Activated T-cell treated with anti-CD3 and anti-CD28 coated beads for 1 hour (primary cell): ENCODE results near the gene CCR5AS.

Source experiments
- DNase-seq: peaks from one replicate; pipeline ENCODE4 v3.0.0-alpha.2; 2020; ENCODE audit warnings: low read depth

CCR5AS gene

GRCh38 chr3:46380471-46381221 lies 26.2 kb downstream of the CCR5AS start:
- no peak for DNase-seq

GRCh38 chr3:46378426-46378942 lies 28.4 kb downstream of the CCR5AS start:
- peak; percentile 51 for DNase-seq

GRCh38 chr3:46375814-46376213 lies 31.1 kb downstream of the CCR5AS start:
- no peak for DNase-seq

- no peak for DNase-seq
Measured at GRCh38 chr3:46375218-46375617, 31.6 kb downstream of the CCR5AS start.

- no peak for DNase-seq
Measured at GRCh38 chr3:46374755-46375154, 32.1 kb downstream of the CCR5AS start.

GRCh38 chr3:46372492-46373359 lies 34.1 kb downstream of the CCR5AS start:
- no peak for DNase-seq

- no peak for DNase-seq
Measured at GRCh38 chr3:46371519-46372340, 35.1 kb downstream of the CCR5AS start.

GRCh38 chr3:46370839-46371518 lies 35.9 kb downstream of the CCR5AS start, which contains the start of gene CCR5:
TSS of gene CCR5 (plus strand) at chr3:46370946. CDS start at chr3:46372903, 1,957 bp downstream.
- no peak for DNase-seq

- no peak for DNase-seq
Measured at GRCh38 chr3:46369675-46370132, 37.2 kb downstream of the CCR5AS start.

- DNase-seq, result no peak
Measured at GRCh38 chr3:46369151-46369550, 37.7 kb downstream of the CCR5AS start.

- DNase-seq, result peak; percentile 37
Measured at GRCh38 chr3:46368569-46368968, 38.3 kb downstream of the CCR5AS start.

GRCh38 chr3:46367811-46368210 lies 39.1 kb downstream of the CCR5AS start:
- no peak for DNase-seq

GRCh38 chr3:46365737-46366524 lies 40.9 kb downstream of the CCR5AS start:
- DNase-seq, result no peak

- no peak for DNase-seq
Measured at GRCh38 chr3:46365041-46365440, 41.8 kb downstream of the CCR5AS start.

GRCh38 chr3:46361408-46362283 lies 45.2 kb downstream of the CCR5AS start:
- DNase-seq, result no peak

- no peak for DNase-seq
Measured at GRCh38 chr3:46360907-46361306, 46.0 kb downstream of the CCR5AS start.

- no peak for DNase-seq
Measured at GRCh38 chr3:46359733-46360493, 47.0 kb downstream of the CCR5AS start.

- DNase-seq, result no peak
Measured at GRCh38 chr3:46358466-46358865, 48.4 kb downstream of the CCR5AS start.

GRCh38 chr3:46356909-46357308 lies 50.0 kb downstream of the CCR5AS start:
- no peak for DNase-seq
